HG02610 (cell line): ENCODE measurements around the gene MXD1.
"Not testable (repeated sequence)": the region's sequence is repeated elsewhere in the genome, so short reads cannot be mapped to it uniquely, and the experiment has no call there.

Experiments
- ATAC-seq: cut with Tn5 transposase; IDR thresholded peaks from one replicate; pipeline ENCODE4 v1.9.1; 2021; ENCODE audit warnings: mild to moderate bottlenecking, moderate library complexity; ENCODE audit not compliant: unreplicated experiment

The MXD1 gene

DNA sequence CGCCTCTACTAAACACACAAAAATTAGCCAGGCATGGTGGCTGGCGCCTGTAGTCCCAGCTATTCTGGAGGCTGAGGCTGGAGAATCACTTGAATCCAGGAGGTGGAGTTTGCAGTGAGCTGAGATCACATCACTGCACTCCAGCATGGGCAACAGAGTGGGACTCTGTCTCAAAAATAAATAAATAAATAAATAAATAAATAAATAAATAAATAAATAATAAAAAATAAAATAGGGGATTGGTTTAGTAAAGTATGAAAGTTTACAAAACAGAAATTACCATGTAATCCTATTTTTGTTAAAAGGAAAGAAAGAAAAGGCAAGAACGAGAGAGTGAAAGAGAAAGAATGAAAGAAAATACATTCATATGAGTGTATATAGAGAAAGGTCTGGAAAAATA lies 35.8 kb downstream of the MXD1 start:
- not testable (repeated sequence) for ATAC-seq

DNA sequence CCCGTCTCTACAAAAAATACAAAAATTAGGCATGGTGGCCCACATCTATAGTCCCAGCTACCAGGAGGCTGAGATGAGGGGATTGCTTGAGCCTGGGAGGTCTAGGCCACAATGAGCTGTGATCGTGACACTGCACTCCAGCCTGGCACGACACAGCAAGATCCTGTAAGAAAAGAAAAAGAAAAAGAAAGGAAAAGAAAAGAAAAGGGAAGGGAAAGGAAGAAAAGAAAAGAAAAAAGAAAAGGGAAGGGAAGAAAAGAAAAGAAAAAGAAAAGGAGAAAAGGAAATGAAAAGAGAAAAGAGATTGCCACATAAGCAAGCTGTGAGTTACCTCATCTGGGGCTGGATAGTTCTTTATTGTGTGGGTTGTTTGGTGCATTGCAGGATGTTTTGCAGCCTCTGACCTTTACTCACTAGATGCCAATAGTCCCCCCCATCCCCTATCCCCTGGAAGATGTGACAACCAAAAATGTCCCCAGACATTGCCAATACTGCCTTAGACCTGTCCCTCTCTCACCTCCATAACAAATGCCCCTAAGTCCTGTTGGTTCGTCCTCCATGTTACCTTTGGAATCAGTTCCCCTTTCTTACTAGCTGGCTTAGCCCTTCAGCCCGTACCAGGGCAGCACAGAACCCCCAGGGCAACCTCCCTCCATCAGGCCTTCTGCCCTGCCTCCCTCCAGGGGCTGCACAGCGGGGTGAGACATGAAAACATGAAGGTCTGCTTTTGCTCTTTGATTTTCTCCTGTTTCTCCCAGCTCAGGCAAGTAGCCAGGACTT lies 37.6 kb downstream of the MXD1 start:
- ATAC-seq, result no peak

DNA sequence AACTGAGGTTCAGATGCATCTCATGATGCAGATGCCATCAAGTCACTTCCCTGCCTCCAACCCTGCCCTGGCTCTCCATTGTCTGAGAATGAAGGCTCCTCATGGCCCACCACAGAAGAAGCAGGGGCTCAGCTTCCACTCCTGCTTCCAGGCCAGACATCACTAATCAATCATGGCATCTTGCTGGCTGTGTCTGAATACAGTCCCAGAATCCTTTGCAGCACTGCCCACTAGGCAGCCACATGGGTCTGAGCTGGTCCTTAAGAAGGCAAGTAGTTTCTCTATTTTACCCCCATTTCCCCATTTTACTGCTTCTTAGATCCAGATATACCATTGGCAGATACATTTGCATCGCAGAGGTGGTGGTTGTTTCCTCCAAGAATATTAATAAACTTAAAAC lies 39.2 kb downstream of the MXD1 start:
- no peak for ATAC-seq

DNA sequence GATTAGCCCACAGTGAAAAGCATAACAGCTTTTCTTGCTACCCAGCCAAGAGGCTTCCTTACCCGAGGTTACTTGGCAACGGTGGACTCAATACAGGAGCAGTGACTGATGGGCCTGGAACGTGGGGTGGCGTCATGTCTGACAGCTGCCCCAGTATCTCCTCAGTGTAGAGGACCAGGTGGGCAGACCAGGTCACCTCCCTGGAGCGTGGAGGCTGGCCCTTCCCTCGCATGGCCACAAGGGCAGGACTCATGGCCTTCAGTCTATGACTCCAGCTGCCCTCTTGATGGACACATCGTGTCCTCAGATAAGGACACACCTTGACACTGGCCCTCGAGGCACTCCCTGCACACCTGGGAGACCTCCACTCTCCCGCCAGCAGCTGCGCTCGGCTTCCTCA lies 40.1 kb downstream of the MXD1 start:
- ATAC-seq, result no peak

DNA sequence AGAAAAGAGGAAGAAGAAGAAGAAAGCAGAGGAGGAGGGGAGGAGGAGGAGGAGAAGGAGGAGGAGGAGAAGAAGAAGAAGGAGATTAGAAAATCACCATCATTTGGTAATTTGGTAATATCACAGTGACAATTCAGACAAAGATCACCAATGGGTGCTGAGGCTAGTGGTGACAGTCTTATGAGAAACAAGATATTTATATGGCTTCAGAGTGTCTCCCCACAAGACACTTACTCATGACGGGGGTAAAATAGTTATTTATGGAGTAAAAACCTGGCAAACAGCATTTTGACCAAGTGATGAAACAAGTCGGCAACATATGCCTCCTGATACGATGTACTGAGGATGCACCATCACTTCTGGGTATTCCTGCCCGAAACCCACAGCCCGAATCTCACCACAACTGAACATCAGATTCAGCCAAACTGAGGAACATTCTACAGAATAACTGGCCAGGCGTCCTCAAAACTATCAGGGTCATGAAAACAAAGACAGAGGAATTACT lies 41.6 kb downstream of the MXD1 start:
- no peak for ATAC-seq

DNA sequence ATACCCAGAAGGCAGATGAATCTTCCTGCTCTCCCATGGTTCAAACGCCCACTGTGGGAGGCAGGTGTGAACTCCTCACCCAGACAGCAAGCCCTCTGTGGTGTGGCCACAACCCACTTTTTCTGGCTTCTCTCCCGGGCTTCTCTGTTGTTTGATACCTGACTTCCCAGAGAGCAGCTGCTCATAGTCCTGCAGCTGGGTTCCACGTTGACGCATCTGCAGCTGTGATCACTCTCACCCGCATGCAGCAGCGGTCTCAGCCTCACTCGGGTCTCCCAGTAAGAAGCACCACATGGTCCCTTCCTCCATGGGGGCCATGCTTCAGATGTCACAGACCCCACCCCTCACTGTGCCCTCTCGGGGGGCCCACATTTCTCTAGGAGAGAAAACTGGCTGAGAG lies 43.1 kb downstream of the MXD1 start:
- no peak for ATAC-seq

DNA sequence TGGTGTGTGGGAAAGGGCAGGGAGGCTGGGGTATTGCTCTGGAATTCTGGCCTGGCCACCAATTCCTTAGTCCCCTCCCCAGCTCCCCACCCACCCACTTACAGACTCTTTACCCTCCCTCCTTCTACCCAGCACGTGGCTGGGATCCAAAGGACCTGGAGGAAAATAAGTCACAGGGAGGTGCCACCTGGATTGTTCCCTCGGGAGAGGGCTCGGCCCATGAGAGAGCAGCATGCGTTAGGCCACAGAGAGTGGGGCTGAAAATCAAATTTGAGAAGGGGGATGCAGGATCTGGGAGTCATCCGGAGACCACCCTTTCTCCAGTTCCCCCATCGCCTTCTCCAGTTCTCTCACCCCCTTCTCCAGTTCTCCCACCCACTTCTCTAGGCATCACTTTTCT lies 43.6 kb downstream of the MXD1 start:
- no peak for ATAC-seq

DNA sequence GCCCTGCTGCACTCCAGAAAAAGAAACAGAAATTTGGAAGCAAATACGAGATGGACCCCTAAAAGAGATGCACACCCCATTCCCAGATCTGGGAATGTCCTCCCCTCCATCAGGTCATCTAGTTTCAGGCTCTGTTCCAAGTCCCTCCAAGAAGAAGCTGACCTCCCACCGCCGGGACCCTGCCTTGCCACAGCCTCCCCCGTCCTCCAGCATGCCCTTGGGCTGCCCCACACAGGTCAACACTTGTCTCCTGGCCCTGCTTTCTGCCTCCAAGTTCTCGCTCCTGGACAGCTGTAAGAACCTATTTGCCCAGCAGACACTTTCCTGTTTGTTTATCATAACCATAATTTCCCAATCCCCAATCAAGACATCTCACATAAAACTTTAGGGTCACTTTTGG lies 44.5 kb downstream of the MXD1 start:
- ATAC-seq, result no peak

DNA sequence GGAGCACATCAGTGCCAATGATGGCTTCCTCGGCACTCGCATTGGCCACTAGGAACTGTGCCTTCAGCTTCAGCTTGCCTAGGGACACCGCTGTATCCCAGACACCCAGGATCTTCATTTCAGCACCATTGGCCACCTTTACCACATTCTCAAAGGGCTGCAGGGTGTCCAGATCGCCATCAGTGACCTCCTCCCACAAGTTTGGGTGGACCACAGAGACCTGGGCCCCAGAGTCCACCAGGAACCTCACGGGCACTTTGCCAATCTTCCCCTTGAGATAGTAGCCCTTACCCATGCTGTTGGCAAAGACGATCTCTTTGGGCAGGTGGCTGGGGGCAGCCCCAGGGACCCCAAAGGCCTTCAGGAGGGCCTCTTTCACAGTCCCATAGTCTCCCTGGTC lies 45.9 kb downstream of the MXD1 start:
- ATAC-seq, result no peak

DNA sequence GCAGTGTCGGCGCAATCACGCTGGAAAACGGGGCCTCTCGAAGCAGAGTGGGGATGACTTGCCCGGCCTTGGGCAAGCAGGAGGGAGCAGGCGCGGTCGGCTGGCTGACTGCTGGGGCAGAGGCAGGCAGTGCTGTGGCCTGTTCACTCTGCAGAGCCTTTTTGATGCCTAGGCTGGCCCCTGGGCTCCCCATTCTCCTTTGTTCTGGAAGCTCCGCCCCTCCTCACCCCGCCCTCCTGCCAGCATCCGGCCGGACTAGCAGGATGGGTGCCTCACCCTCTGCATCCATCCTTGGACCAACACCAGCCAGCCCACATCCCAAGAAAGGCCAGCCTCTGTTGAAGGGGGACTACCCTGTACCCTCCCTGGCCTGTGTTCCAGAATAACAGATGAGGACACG lies 46.6 kb downstream of the MXD1 start, which contains the start of gene ASPRV1:
ASPRV1 (minus strand) TSS at position 136 of the 400 bp plus-strand sequence. CDS start 195 bp downstream, outside the sequence.
- no peak for ATAC-seq

DNA sequence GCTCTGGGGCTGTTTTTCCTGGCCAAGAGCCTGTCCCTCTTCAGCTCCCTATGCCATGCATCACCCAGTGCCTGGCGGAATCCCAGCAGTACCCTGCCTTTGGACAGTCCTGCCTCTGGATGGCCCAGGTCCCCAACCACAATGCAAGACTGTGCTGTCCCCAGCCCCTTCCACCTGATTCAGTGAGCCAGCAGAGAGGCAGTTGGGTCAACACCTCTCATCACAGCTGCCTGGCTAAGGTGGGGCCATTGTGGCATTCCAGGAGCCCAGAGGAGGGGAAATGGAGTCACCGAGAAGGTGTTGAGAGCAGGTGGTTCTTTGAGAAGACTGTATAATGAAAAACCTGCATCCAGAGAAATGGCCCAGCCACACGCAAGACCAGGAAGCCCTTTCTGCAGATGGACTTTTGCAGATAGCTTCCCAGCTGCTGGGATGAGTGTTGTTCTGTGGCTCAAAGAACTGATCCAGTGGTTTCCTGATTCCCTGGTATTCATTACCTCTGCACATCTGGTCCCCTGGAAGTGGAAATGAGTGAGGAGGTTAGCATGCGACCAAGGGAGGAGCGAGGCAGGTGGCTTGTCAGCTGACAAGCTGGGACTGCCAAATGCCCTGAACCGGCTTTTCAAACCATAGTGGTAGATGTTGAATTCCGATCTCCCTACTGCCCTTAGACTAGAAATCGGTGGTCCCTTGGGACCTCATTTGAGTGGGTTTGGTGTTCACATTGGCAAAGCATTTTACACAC lies 48.2 kb downstream of the MXD1 start:
- ATAC-seq, result no peak

DNA sequence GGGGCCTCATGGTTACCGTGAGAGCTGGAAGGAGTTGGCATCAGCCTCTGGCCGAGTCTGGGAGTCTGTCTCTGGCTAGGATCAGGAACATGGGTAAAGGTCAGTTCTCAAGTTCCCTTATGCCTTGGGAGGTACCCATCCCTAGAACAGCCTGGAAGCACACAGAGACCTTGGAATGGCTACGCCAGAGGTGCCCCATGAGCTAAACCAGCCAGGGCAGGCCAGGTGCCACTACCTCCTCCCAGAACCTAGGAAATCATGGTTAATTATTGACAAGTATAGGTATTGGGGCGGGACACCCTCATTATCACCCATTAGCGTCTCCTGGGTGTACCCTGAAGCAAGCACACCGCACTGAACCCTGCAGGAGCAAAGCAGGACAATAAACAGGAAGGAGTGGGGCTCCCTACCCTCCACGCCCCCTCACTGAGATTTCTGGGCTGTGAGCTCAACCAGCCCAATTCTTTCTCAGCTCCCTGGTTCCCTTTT lies 49.5 kb downstream of the MXD1 start:
- no peak for ATAC-seq

DNA sequence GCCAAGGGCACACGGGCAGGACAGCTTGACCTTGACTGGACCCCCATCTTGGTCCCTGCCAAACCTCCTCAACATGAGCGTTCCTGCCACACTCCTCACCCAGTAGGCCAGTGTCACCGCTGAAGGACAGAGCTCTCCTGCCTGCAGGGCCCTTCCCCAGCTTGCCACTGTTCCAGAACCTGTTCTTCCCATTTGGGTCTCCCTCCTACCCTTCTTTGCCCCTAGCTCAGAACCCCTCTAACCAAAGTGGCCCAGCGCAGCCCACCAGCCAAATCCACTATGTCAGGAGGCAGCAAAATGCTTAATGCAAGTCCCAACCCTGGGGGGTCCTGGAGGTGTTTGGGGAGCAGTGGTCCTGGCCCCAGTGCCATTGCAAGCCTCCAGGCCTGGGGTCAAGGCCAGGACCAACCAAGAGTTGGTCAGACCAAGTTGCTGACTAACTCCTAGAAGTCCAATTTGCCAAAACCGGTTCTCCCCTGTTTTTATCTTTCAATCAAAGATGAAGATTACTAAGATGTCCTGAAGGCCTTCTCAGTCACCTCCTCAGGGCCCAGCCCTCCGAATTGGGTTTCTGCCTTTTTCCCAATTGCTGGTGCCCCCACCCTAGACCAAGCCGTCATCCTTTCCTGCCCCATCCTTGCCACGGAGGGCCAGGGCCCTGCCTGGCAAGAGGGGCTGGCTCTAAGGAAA lies 51.0 kb downstream of the MXD1 start:
- ATAC-seq, result no peak

DNA sequence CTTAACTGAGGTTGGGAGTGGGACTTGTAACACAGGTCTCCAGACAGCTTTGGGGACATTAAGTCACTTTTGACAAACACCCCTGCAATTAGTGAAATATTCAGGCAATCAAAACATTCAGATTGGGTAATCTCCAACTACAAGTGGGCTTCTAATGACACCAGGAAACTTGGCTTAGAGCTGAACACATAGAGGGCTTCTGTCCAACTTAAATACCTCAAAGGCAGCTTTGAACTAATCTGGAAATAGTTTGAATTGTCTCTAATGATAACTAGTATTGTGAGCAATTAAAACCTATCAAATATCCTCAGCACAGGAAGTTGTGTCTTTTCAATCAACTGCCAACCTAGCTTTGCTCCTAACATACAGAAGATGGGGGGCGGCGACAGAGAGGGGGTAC lies 51.6 kb downstream of the MXD1 start:
- no peak for ATAC-seq

DNA sequence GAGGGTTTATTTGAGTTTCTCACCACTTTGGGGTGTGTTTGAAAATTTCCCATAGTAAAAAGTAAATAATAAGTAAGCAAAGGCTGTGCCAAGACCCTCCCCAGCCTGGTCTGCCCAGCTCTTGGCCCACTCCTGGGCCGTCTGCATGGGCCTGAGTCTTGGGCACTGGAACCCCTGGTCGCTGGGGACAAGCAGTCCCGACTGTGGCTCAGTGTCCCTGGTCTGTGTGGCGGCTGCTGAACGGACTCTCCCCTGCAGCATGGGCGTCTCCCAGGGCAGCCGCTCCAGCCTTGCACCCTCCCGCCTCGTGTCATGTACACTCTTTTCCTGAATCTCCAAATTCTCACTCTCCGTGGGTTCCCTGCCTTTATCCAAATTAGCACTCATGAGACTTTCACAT lies 53.7 kb downstream of the MXD1 start:
- ATAC-seq, result no peak

DNA sequence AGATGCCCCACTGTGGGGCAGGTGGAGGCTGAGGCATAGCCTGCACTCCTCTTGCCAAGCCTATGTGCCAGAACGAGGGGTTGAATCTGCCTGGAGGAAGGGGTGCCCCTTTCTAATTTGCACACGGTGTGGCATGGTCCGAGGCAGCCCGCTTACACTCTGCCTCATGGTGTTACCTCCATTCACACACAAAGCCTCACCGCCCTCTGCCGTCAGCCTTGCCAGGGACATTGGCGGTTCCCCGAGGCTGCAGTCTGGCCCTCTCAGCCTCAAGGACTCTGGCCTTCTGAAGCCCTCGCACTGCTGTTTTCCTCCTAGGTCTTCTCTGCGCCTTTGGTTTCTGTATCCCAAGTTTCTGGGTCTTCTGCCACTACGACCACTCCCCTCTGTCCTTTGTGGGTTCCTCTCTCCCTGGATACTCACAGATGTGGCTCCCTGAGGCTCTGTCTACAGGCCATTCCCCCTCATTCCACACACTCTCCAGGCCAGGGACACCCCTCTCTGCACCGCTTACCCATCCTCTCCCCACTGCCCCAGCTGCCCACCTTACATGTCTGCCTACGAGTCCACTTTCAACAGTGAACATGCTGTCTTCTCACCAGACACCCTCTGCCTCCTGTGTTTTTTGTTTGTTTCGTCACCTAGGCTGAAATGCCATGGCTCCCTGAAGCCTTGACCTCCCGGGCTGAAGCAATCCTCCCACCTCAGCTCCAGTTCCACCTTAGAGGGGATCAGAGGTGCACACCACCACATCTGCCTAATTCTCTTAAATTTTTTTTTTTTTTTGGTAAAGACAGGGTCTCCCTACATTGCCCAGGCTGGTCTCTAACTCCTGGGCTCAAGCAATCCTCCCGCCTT lies 54.4 kb downstream of the MXD1 start:
- no peak for ATAC-seq

DNA sequence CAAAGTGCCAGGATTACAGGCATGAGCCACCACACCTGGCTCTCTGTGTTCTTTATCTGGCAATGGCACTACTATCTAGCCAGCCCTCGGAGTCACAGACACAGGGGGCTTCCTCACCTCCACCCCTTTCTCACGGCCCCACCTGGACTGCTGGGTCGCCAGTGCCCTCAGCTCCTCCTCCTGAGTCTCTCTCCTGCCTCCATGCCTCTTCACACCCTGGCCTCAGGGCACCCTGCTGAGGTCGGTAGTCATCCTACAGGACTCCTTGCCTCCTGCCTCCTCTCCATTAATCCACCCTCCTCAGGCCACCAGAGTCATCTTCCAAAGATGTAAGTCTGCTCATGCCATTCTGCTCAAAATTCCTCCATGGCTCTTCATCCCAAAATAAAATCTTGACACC lies 55.1 kb downstream of the MXD1 start:
- ATAC-seq, result no peak

DNA sequence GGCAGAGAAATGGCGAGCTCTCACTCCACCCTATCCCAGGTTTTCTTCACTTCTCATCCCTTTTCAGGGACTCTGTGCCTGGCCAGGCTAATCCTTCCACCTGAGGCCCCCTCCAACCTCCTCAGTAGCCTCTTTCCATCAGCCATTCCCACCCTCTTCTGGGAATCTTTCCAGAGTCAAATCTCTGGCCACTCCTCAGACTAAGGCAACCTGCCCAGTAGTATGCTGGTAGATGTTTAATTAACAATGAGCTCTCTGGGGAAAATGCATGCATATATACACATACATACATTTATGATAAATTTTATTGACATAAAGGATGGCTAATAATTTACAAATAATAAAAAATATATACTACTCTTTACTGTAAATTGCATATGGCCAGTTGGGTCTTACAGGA lies 57.9 kb downstream of the MXD1 start:
- no peak for ATAC-seq

DNA sequence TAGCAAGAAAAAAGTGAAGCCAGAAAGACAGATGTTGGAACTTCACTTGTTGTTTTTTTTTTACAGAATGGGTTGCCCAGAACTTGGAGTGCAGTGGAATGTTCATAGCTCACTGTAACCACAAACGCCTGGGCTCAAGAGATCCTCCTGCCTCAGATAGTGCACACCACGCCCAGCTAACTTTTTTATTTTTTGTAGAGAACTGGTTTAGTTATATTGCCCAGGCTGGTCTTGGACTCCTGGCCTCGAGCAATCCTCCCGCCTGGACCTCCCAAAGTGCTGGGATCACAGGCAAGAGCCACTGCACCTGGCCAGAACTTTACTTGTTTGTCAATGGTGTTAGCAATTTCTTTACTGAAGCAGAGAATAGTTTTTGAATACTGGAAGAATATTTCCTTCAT lies 58.4 kb downstream of the MXD1 start:
- no peak for ATAC-seq

DNA sequence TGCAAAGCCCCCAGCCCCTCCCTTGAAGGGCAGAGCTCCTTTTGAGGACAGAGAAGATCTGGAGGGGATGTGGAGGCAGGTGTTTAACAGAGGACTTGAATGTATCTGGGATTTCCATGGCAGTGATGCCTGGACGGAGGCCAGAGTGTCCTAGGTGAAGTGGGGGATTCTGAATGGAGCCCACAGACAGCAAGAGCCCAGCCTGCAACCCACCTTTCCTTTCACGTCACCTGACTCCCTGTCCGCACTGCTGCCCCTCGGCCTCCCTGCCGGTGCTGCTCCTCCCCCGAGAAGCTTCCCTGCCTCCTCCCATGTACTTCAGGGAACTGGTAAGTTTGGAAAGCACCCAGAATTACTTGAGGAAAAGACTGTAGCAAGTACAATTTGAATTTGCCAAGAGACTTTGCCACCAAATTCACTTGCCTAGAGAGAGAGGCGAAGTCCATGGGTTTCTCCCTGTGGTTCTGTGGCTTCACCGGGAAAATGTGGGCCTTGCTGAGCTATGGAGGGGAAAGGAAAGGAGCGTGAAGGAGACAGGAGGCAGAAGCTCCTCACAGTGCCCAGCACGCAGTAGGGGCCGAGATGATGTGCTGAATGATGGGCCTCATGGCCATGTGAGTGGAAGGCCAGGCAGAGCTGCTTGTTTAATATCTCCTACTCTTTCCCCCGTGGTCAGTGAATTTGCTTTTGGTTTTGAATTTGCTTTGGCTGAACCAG lies 60.4 kb downstream of the MXD1 start:
- ATAC-seq, result no peak
